ENCODE measurements around the gene HKDC1.
"Not testable (repeated sequence)": the region's sequence is repeated elsewhere in the genome, so short reads cannot be mapped to it uniquely, and the experiment has no call there.

Gene HKDC1

GRCh38 chr10:69243817-69244216 lies 23.7 kb downstream of the HKDC1 start:
- no peak for DNase-seq

- DNase-seq: no peak
These were observed 25.9 kb downstream of the HKDC1 start for GRCh38 chr10:69246036-69246435.

- DNase-seq: no peak
These were observed 26.6 kb downstream of the HKDC1 start for GRCh38 chr10:69246581-69247312.

GRCh38 chr10:69247313-69247710 lies 27.2 kb downstream of the HKDC1 start:
- DNase-seq: no peak

GRCh38 chr10:69248117-69248730 lies 28.1 kb downstream of the HKDC1 start:
- no peak for DNase-seq

GRCh38 chr10:69250041-69250440 lies 29.9 kb downstream of the HKDC1 start:
- DNase-seq: no peak

- not testable (repeated sequence) for DNase-seq
These were observed 31.3 kb downstream of the HKDC1 start for GRCh38 chr10:69251417-69251816.

GRCh38 chr10:69253171-69253570 lies 33.0 kb downstream of the HKDC1 start:
- DNase-seq: no peak

- no peak for DNase-seq
These were observed 34.7 kb downstream of the HKDC1 start for GRCh38 chr10:69254877-69255276.

GRCh38 chr10:69259547-69260243 lies 39.6 kb downstream of the HKDC1 start:
- DNase-seq: no peak

- DNase-seq: no peak
These were observed 41.1 kb downstream of the HKDC1 start for GRCh38 chr10:69261184-69261583.

- no peak for DNase-seq
These were observed 42.2 kb downstream of the HKDC1 start for GRCh38 chr10:69262292-69262751.

- no peak for DNase-seq
These were observed 45.4 kb downstream of the HKDC1 start for GRCh38 chr10:69265521-69265920.

GRCh38 chr10:69268761-69269416 lies 48.8 kb downstream of the HKDC1 start:
- DNase-seq: no peak

GRCh38 chr10:69269761-69270160 lies 49.6 kb downstream of the HKDC1 start:
- DNase-seq: no peak

GRCh38 chr10:69270990-69271389 lies 50.9 kb downstream of the HKDC1 start:
- no peak for DNase-seq

GRCh38 chr10:69272624-69273023 lies 52.5 kb downstream of the HKDC1 start:
- no peak for DNase-seq

GRCh38 chr10:69275444-69275843 lies 55.3 kb downstream of the HKDC1 start:
- DNase-seq: no peak

GRCh38 chr10:69276503-69276902 lies 56.4 kb downstream of the HKDC1 start:
- DNase-seq: no peak

GRCh38 chr10:69278446-69278963 lies 58.4 kb downstream of the HKDC1 start, which contains the start of gene HK1:
HK1 (plus strand) TSS chr10:69278496.
- no peak for DNase-seq

GRCh38 chr10:69279110-69279509 lies 59.0 kb downstream of the HKDC1 start:
- DNase-seq: no peak

- no peak for DNase-seq
These were observed 61.6 kb downstream of the HKDC1 start for GRCh38 chr10:69281507-69282413.
